Measurements from ENCODE around the gene TMEM31.

Gene TMEM31

GRCh38 chrX:103687696-103688201, 23.0 kb upstream of the TMEM31 start:
- no peaks in the 10 kb centered on the region for H3K27me3 ChIP-seq (replicated peaks; ENCODE audit: control insufficient read depth, insufficient read depth, low read length)
- H3K36me3 ChIP-seq (ENCODE audit: control insufficient read depth, insufficient read depth, low read length): no peaks in the 10 kb centered on the region; the same call in 1 of the 2 replicates
- TF ChIP-seq CTCF (IDR thresholded peaks at IDR 0.05; ENCODE audit: insufficient read depth, low read length, poor library complexity, severe bottlenecking): peak; percentile 64
- peak; percentile 38 for DNase-seq (ENCODE audit: extremely low read depth, insufficient read length)
- peak overlapping the region; percentile 69 for H3K4me3 ChIP-seq (replicated peaks; ENCODE audit: low read depth, low read length)

GRCh38 chrX:103688946-103689345, 21.8 kb upstream of the TMEM31 start:
- H3K36me3 ChIP-seq (ENCODE audit: control insufficient read depth, insufficient read depth, low read length): no peaks in the 10 kb centered on the region; the same call in 1 of the 2 replicates
- no peak overlapping the region for H3K4me3 ChIP-seq (replicated peaks; ENCODE audit: low read depth, low read length)
- peak; percentile 60 for TF ChIP-seq CTCF (IDR thresholded peaks at IDR 0.05; ENCODE audit: insufficient read depth, low read length, poor library complexity, severe bottlenecking)
- peak; percentile 14 for DNase-seq (ENCODE audit: extremely low read depth, insufficient read length)
- no peaks in the 10 kb centered on the region for H3K27me3 ChIP-seq (replicated peaks; ENCODE audit: control insufficient read depth, insufficient read depth, low read length)

GRCh38 chrX:103691059-103691458, 19.6 kb upstream of the TMEM31 start:
- no peak for TF ChIP-seq CTCF (IDR thresholded peaks at IDR 0.05; ENCODE audit: insufficient read depth, low read length, poor library complexity, severe bottlenecking)
- Histone ChIP-seq H3K36me3 (ENCODE audit: control insufficient read depth, insufficient read depth, low read length) (no peaks in the 10 kb centered on the region), H3K4me3 (replicated peaks; ENCODE audit: low read depth, low read length) (no peak overlapping the region), H3K27me3 (replicated peaks; ENCODE audit: control insufficient read depth, insufficient read depth, low read length) (no peaks in the 10 kb centered on the region)
- DNase-seq (ENCODE audit: extremely low read depth, insufficient read length): no peak

GRCh38 chrX:103697687-103698086, 13.0 kb upstream of the TMEM31 start:
- no peak for TF ChIP-seq CTCF (IDR thresholded peaks at IDR 0.05; ENCODE audit: insufficient read depth, low read length, poor library complexity, severe bottlenecking)
- no peak for DNase-seq (ENCODE audit: extremely low read depth, insufficient read length)
- H3K36me3 ChIP-seq (ENCODE audit: control insufficient read depth, insufficient read depth, low read length): no peaks in the 10 kb centered on the region
- H3K4me3 ChIP-seq (replicated peaks; ENCODE audit: low read depth, low read length): no peak overlapping the region
- H3K27me3 ChIP-seq (replicated peaks; ENCODE audit: control insufficient read depth, insufficient read depth, low read length): no peaks in the 10 kb centered on the region

- no peak for TF ChIP-seq CTCF (IDR thresholded peaks at IDR 0.05; ENCODE audit: insufficient read depth, low read length, poor library complexity, severe bottlenecking)
- Histone ChIP-seq H3K27me3 (replicated peaks; ENCODE audit: control insufficient read depth, insufficient read depth, low read length) (no peaks in the 10 kb centered on the region), H3K36me3 (ENCODE audit: control insufficient read depth, insufficient read depth, low read length) (no peaks in the 10 kb centered on the region), H3K4me3 (replicated peaks; ENCODE audit: low read depth, low read length) (no peak overlapping the region)
- DNase-seq (ENCODE audit: extremely low read depth, insufficient read length): no peak
Measured at GRCh38 chrX:103699243-103699642, 11.5 kb upstream of the TMEM31 start.

GRCh38 chrX:103704863-103705262, 5.8 kb upstream of the TMEM31 start:
- no peak overlapping the region for H3K4me3 ChIP-seq (replicated peaks; ENCODE audit: low read depth, low read length)
- TF ChIP-seq CTCF (IDR thresholded peaks at IDR 0.05; ENCODE audit: insufficient read depth, low read length, poor library complexity, severe bottlenecking): no peak
- no peak for DNase-seq (ENCODE audit: extremely low read depth, insufficient read length)
- H3K27me3 ChIP-seq (replicated peaks; ENCODE audit: control insufficient read depth, insufficient read depth, low read length): no peaks in the 10 kb centered on the region
- no peaks in the 10 kb centered on the region for H3K36me3 ChIP-seq (ENCODE audit: control insufficient read depth, insufficient read depth, low read length)

Data from GM06990 (cell line).